Muscle layer of duodenum (tissue), 2 donors: ENCODE data around the gene ZNF428.

ENCODE experiments used
- H3K27ac ChIP-seq: one replicate; pipeline ENCODE4 v1.7.0; 2013; ENCODE audit warnings: mild to moderate bottlenecking, low read length
- H3K27me3 ChIP-seq: one replicate; pipeline ENCODE4 v1.7.0; 2013; ENCODE audit warnings: low read depth, mild to moderate bottlenecking, control low read depth, low read length
- H3K36me3 ChIP-seq, 2 donors: one replicate each; pipeline ENCODE4 v1.7.0; 2013; ENCODE audit warnings: low read length in 2 of 2, control low read depth in 1 of 2, mild to moderate bottlenecking in 1 of 2; ENCODE audit not compliant: insufficient read depth in 2 of 2, control insufficient read depth in 1 of 2
- H3K4me1 ChIP-seq, 2 donors: one replicate each; pipeline ENCODE4 v1.7.0; 2013; ENCODE audit warnings: low read length in 2 of 2, mild to moderate bottlenecking in 2 of 2, control low read depth in 1 of 2, moderate library complexity in 1 of 2; ENCODE audit not compliant: insufficient read depth in 2 of 2, control insufficient read depth in 1 of 2
- H3K4me3 ChIP-seq, 2 donors: one replicate each; pipeline ENCODE4 v1.7.0; 2013; ENCODE audit warnings: low read length in 2 of 2, low read depth in 1 of 2, mild to moderate bottlenecking in 1 of 2
- H3K9me3 ChIP-seq, 2 donors: one replicate each; pipeline ENCODE4 v1.7.0; 2013; ENCODE audit warnings: low read length in 2 of 2, control low read depth in 1 of 2, mild to moderate bottlenecking in 1 of 2; ENCODE audit not compliant: control insufficient read depth in 1 of 2
- donor health status: healthy.

The ZNF428 gene

GRCh38 chr19:43619262-43620060 is at the start of gene ZNF428:
Gene ZNF428 (minus strand): TSS chr19:43619629. CDS start chr19:43614304, 5,325 bp downstream.
- H3K4me1 ChIP-seq = peaks cover 0 to 15% of the 10 kb centered on the region in 2 donors
- no peaks in the 10 kb centered on the region for H3K36me3 ChIP-seq
- no peaks in the 10 kb centered on the region for H3K27me3 ChIP-seq
- no peaks in the 10 kb centered on the region for H3K9me3 ChIP-seq
- peak within 1 kb of the TSS; percentile 80 for H3K27ac ChIP-seq
- peak within 1 kb of the TSS; percentile 80 to 91 for H3K4me3 ChIP-seq

GRCh38 chr19:43668406-43669109 is 49.1 kb upstream of the ZNF428 start:
- H3K4me3 ChIP-seq = peak overlapping the region; percentile 73 to 84
- H3K4me1 ChIP-seq = peaks cover 0 to 19% of the 10 kb centered on the region in 2 donors

GRCh38 chr19:43667876-43668405 is 48.5 kb upstream of the ZNF428 start:
- H3K36me3 ChIP-seq = peaks cover 9 to 18% of the 10 kb centered on the region in 2 donors
- peaks cover 0 to 19% of the 10 kb centered on the region in 2 donors for H3K4me1 ChIP-seq
- H3K4me3 ChIP-seq = peak overlapping the region; percentile 60 to 65
- no peaks in the 10 kb centered on the region for H3K27me3 ChIP-seq
- H3K9me3 ChIP-seq = no peaks in the 10 kb centered on the region
- peak overlapping the region; percentile 43 for H3K27ac ChIP-seq

More at GRCh38 chr19:43668406-43669109, 49.1 kb upstream of the ZNF428 start:
- peaks cover 9 to 17% of the 10 kb centered on the region in 2 donors for H3K36me3 ChIP-seq
- H3K27me3 ChIP-seq = no peaks in the 10 kb centered on the region
- H3K9me3 ChIP-seq = no peaks in the 10 kb centered on the region
- peak overlapping the region; percentile 94 for H3K27ac ChIP-seq

- H3K4me3 ChIP-seq = peak overlapping the region; percentile 60 to 65
- H3K36me3 ChIP-seq = peaks cover 9 to 21% of the 10 kb centered on the region in 2 donors
- H3K27me3 ChIP-seq = no peaks in the 10 kb centered on the region
- H3K9me3 ChIP-seq = no peaks in the 10 kb centered on the region
- H3K27ac ChIP-seq = peak overlapping the region; percentile 43
- peaks cover 0 to 19% of the 10 kb centered on the region in 2 donors for H3K4me1 ChIP-seq
Observed at GRCh38 chr19:43667126-43667875, 47.9 kb upstream of the ZNF428 start.

GRCh38 chr19:43664018-43664417 is 44.6 kb upstream of the ZNF428 start:
- Histone ChIP-seq H3K36me3 (peaks cover 17 to 35% of the 10 kb centered on the region in 2 donors), H3K4me3 (no peak overlapping the region), H3K27ac (no peak overlapping the region), H3K4me1 (peaks cover 0 to 8% of the 10 kb centered on the region in 2 donors), H3K9me3 (no peaks in the 10 kb centered on the region), H3K27me3 (no peaks in the 10 kb centered on the region)

- Histone ChIP-seq H3K4me1 (peaks cover 0 to 5% of the 10 kb centered on the region in 2 donors), H3K9me3 (no peaks in the 10 kb centered on the region), H3K4me3 (no peak overlapping the region), H3K36me3 (peaks cover 17 to 40% of the 10 kb centered on the region in 2 donors), H3K27me3 (no peaks in the 10 kb centered on the region), H3K27ac (no peak overlapping the region)
Observed at GRCh38 chr19:43662487-43662886, 43.1 kb upstream of the ZNF428 start.

GRCh38 chr19:43660971-43661360 is 41.5 kb upstream of the ZNF428 start:
- Histone ChIP-seq H3K9me3 (no peaks in the 10 kb centered on the region), H3K4me1 (no peaks in the 10 kb centered on the region), H3K4me3 (no peak overlapping the region), H3K27me3 (no peaks in the 10 kb centered on the region), H3K36me3 (peaks cover 17 to 44% of the 10 kb centered on the region in 2 donors), H3K27ac (no peak overlapping the region)

- Histone ChIP-seq H3K4me1 (no peaks in the 10 kb centered on the region), H3K9me3 (no peaks in the 10 kb centered on the region), H3K4me3 (no peak overlapping the region), H3K27ac (no peak overlapping the region), H3K36me3 (peaks cover 19 to 48% of the 10 kb centered on the region in 2 donors), H3K27me3 (no peaks in the 10 kb centered on the region)
Observed at GRCh38 chr19:43660301-43660970, 41.0 kb upstream of the ZNF428 start.

GRCh38 chr19:43658494-43658893 is 39.1 kb upstream of the ZNF428 start:
- no peak overlapping the region for H3K27ac ChIP-seq
- no peaks in the 10 kb centered on the region for H3K4me1 ChIP-seq
- H3K9me3 ChIP-seq = no peaks in the 10 kb centered on the region
- H3K27me3 ChIP-seq = no peaks in the 10 kb centered on the region
- H3K36me3 ChIP-seq = peaks cover 17 to 44% of the 10 kb centered on the region in 2 donors
- H3K4me3 ChIP-seq = no peak overlapping the region

- H3K36me3 ChIP-seq = peaks cover 20 to 43% of the 10 kb centered on the region in 2 donors
Observed at GRCh38 chr19:43658001-43658400, 38.6 kb upstream of the ZNF428 start.

More at GRCh38 chr19:43658001-43658400, 38.6 kb upstream of the ZNF428 start:
- no peaks in the 10 kb centered on the region for H3K4me1 ChIP-seq
- H3K9me3 ChIP-seq = no peaks in the 10 kb centered on the region
- no peak overlapping the region for H3K4me3 ChIP-seq
- no peak overlapping the region for H3K27ac ChIP-seq
- H3K27me3 ChIP-seq = no peaks in the 10 kb centered on the region
